Heart right ventricle (tissue), 16 donors: ENCODE data around the gene RFX7. TPM values are rescaled to one million over a fixed set of nuclear protein-coding genes. Genes with fewer than 3 reads are reported as not detected.

Experiments
- ATAC-seq, 8 donors: fragments of 200-7000 bp; cut with Tn5 transposase; one replicate each; pipeline ENCODE4 v1.9.1; 2020; ENCODE audit warnings: mild to moderate bottlenecking in 8 of 8, moderate library complexity in 8 of 8, moderate number of reproducible peaks in 1 of 8
- DNase-seq, 2 donors: peaks; one replicate each; pipeline ENCODE4 v3.0.0-alpha.2; 2020
- H3K27ac ChIP-seq, 10 donors: fragments of 200-600 bp; sonication (generic) in 2 of 10; one replicate each; pipeline versions ENCODE4 v1.5.0 to v1.8.0; 2020 to 2022; ENCODE audit warnings: mild to moderate bottlenecking in 3 of 10
- H3K27me3 ChIP-seq, 7 donors: fragments of 200-600 bp; one replicate each; pipeline ENCODE4 v1.8.0; 2021 to 2022; ENCODE audit warnings: mild to moderate bottlenecking in 2 of 7
- H3K36me3 ChIP-seq, 9 donors: fragments of 200-600 bp; sonication (generic) in 1 of 9; one replicate each; pipeline versions ENCODE4 v1.5.0 to v1.8.0; 2020 to 2022; ENCODE audit warnings: mild to moderate bottlenecking in 2 of 9
- H3K4me1 ChIP-seq, 9 donors: fragments of 200-600 bp; sonication (generic) in 1 of 9; one replicate each; pipeline versions ENCODE4 v1.5.0 to v1.8.0; 2020 to 2022; ENCODE audit warnings: mild to moderate bottlenecking in 4 of 9
- H3K4me3 ChIP-seq, 10 donors: fragments of 200-600 bp; sonication (generic) in 2 of 10; one replicate each; pipeline versions ENCODE4 v1.5.0 to v1.8.0; 2020 to 2022; ENCODE audit warnings: mild to moderate bottlenecking in 7 of 10, moderate library complexity in 2 of 10
- H3K9me3 ChIP-seq, 11 donors: fragments of 200-600 bp in 10 of 11; sonication (generic) in 2 of 11; one replicate each; pipeline versions ENCODE4 v1.5.0 to v1.8.0; 2013 to 2022; ENCODE audit warnings: mild to moderate bottlenecking in 2 of 11, control low read depth in 1 of 11, moderate library complexity in 1 of 11
- CTCF ChIP-seq, 9 donors: fragments of 200-600 bp; sonication (generic) in 2 of 9; IDR thresholded peaks; one replicate each; pipeline versions ENCODE4 v1.5.0 to v1.8.0; 2021 to 2022; ENCODE audit warnings: antibody characterized with exemption in 9 of 9, mild to moderate bottlenecking in 5 of 9, moderate library complexity in 1 of 9
- WGBS, 2 donors: extraction: QIAGEN DNeasy Blood & Tissue Kit; methylation state at CpG; one replicate each; pipeline ENCODE4 v1.1.7; 2013; ENCODE audit warnings: inconsistent platforms in 1 of 2; 5-methylcytosine and 5-hydroxymethylcytosine counted together
- intact Hi-C, 10 donors: fragments of 100-400 bp; cut with DNase I; formaldehyde crosslinking; loops; one replicate each; pipeline versions ENCODE4 v1.11.1 to v1.14.2; 2022
- polyA plus RNA-seq, 2 donors: library from polyadenylated mRNA; stranded (reverse); fragments of 200-250 nt; gene quantifications; one replicate each; pipeline ENCODE4 v1.2.3, GENCODE V29; 2013
- total RNA-seq, 10 donors: library from RNA; stranded (reverse); fragmentation: NEBNext Ultra II Directional in 3 of 10; extraction: Animal tissue kit (Norgen Biotek cat#: 25700) in 3 of 10; gene quantifications; one replicate each; pipeline versions ENCODE4 v1.2.1 to v1.2.4, GENCODE V29; 2021 to 2023
- donor health status: Arrhythmogenic right ventricular cardiomyopathy.
- donor health status: ischemic (EF 13 %, LVEDD 7.1; RV severe dilation, severe dysfunction).
- donor health status: healthy with polysubstance abuse.
- donor health status: DM: no; HTN: yes; CAD: no.
- donor health status: DM: no; HTN: no; CAD: no.
- donor health status: ischemic (EF 25% LVEDD 6.9; RV normal size, moderate dysfunction).
- donor health status: ischemic (EF 25% LVEDD 5.7; RV mildly dilated, moderate dysfunction).
- donor health status: healthy.
- donor health status: DM: yes; HTN: yes; CAD: no.
- donor health status: Ischemic cardiomyopathy.
- donor health status: ischemic (EF 35%, LVEDD 5.7; RV mildly dilated, moderate dysfunction).
- donor health status: nonischemic (EF 11% LVEDD 7.7; RV severe dilation, severe dysfunction).
- donor health status: DM: yes; HTN: yes; CAD: no.
- donor health status: PGD.
- donor health status: ischemic (EF 29% LVEDD 5.4; RV normal size, mild dysfunction).
- donor health status: nonischemic (EF 23%, LVEDD 6.1; RV moderate dilation, normal function).

The RFX7 gene
- total and polyA plus RNA-seq, 12 donors: 0.83 to 14.2 (median 8.1) TPM

GRCh38 chr15:56199038-56199437 is 44.6 kb downstream of the RFX7 start:
- Histone ChIP-seq H3K27ac (no peak overlapping the region), H3K4me1 (peaks cover 0 to 8% (median under 1%) of the 10 kb centered on the region in 9 donors), H3K27me3 (no peaks in the 10 kb centered on the region), H3K9me3 (no peaks in the 10 kb centered on the region), H3K4me3 (no peak overlapping the region), H3K36me3 (peaks cover 0 to 6% (median 0%) of the 10 kb centered on the region in 9 donors)
- ATAC-seq (no peak), DNase-seq (no peak)
- WGBS, 2 donors: 83 to 96% methylated on average over 2 of the region's 2 CpGs
- intact Hi-C loops: no loop called here
- TF ChIP-seq CTCF (IDR thresholded peaks at IDR 0.05): no peak

- DNase-seq (no peak), ATAC-seq (no peak)
- intact Hi-C loops: no loop called here
- no peak for TF ChIP-seq CTCF (IDR thresholded peaks at IDR 0.05)
- Histone ChIP-seq H3K4me3 (no peak overlapping the region), H3K9me3 (no peaks in the 10 kb centered on the region), H3K36me3 (no peaks in the 10 kb centered on the region), H3K4me1 (peaks cover 0 to 12% (median 4%) of the 10 kb centered on the region in 9 donors), H3K27me3 (no peaks in the 10 kb centered on the region), H3K27ac (no peak overlapping the region)
- 91 to 96% methylated on average over 1 of the region's 1 CpG for WGBS, 2 donors
Measured at GRCh38 chr15:56194035-56194434, 49.6 kb downstream of the RFX7 start.

- WGBS, 2 donors: 97 to 99% methylated on average over 10 of the region's 10 CpGs
- Histone ChIP-seq H3K4me3 (no peak overlapping the region), H3K27me3 (no peaks in the 10 kb centered on the region), H3K36me3 (no peaks in the 10 kb centered on the region), H3K4me1 (peaks cover 0 to 14% (median 6%) of the 10 kb centered on the region in 9 donors), H3K9me3 (no peaks in the 10 kb centered on the region), H3K27ac (no peak overlapping the region)
- no peak for TF ChIP-seq CTCF (IDR thresholded peaks at IDR 0.05)
- ATAC-seq (no peak), DNase-seq (no peak)
- intact Hi-C loops: no loop called here
Measured at GRCh38 chr15:56192659-56193442, 50.8 kb downstream of the RFX7 start.

- Histone ChIP-seq H3K36me3 (no peaks in the 10 kb centered on the region), H3K9me3 (peaks cover 0 to 10% (median 0%) of the 10 kb centered on the region in 11 donors), H3K27me3 (no peaks in the 10 kb centered on the region), H3K27ac (no peak overlapping the region), H3K4me1 (peaks cover 0 to 17% (median 11%) of the 10 kb centered on the region in 9 donors), H3K4me3 (no peak overlapping the region)
- intact Hi-C loops: no loop called here
- no peak for ATAC-seq
- no peak for DNase-seq
- no peak for TF ChIP-seq CTCF (IDR thresholded peaks at IDR 0.05)
- WGBS, 2 donors: 67 to 82% methylated on average over 1 of the region's 1 CpG
Measured at GRCh38 chr15:56187665-56188064, 56.0 kb downstream of the RFX7 start.
